ENCODE data around the gene DDC. TPM values are rescaled to one million over a fixed set of nuclear protein-coding genes. Genes with fewer than 3 reads are reported as not detected.

Gene DDC
- total and polyA plus RNA-seq, 10 donors = 0.03 to 0.55 (median 0.29) TPM; not detected in 4

GRCh38 chr7:50512384-50512783 lies 52.8 kb downstream of the DDC start:
- peaks cover 0 to 6% (median 0%) of the 10 kb centered on the region in 8 donors for H3K9me3 ChIP-seq
- H3K36me3 ChIP-seq = no peaks in the 10 kb centered on the region
- peak; percentile 36 for DNase-seq
- peaks cover 0 to 9% (median 0%) of the 10 kb centered on the region in 7 donors for H3K27me3 ChIP-seq (replicated peaks in 1 of 7)
- H3K4me1 ChIP-seq = no peaks in the 10 kb centered on the region
- no peak overlapping the region for H3K27ac ChIP-seq
- H3K4me3 ChIP-seq = no peak overlapping the region
- intact Hi-C loops (cut with DNase I; ENCODE audit: low total_unique reads) = no loop called here
- TF ChIP-seq POLR2A (IDR thresholded peaks at IDR 0.05) = no peak
- TF ChIP-seq CTCF (IDR thresholded peaks at IDR 0.05 in 8 of 11, conservative IDR thresholded peaks at IDR 0.05 in 3 of 11) = no peak
- no peak for TF ChIP-seq POLR2AphosphoS5 (IDR thresholded peaks at IDR 0.05)

GRCh38 chr7:50509459-50509858 lies 55.7 kb downstream of the DDC start:
- Histone ChIP-seq H3K27ac (no peak overlapping the region), H3K4me1 (no peaks in the 10 kb centered on the region), H3K27me3 (replicated peaks in 1 of 7) (peaks cover 0 to 9% (median 0%) of the 10 kb centered on the region in 7 donors), H3K4me3 (no peak overlapping the region), H3K9me3 (no peaks in the 10 kb centered on the region), H3K36me3 (no peaks in the 10 kb centered on the region)
- TF ChIP-seq POLR2A (IDR thresholded peaks at IDR 0.05) (no peak), POLR2AphosphoS5 (IDR thresholded peaks at IDR 0.05) (no peak), CTCF (IDR thresholded peaks at IDR 0.05 in 8 of 11, conservative IDR thresholded peaks at IDR 0.05 in 3 of 11) (no peak)
- 68 to 90% (median 85%) methylated on average over 2 of the region's 2 CpGs for WGBS, 5 donors
- no peak for DNase-seq
- intact Hi-C loops (cut with DNase I; ENCODE audit: low total_unique reads) = no loop called here

- no peak overlapping the region for H3K27ac ChIP-seq
- WGBS, 5 donors = 70 to 89% (median 84%) methylated on average over 5 of the region's 5 CpGs
- H3K4me1 ChIP-seq = no peaks in the 10 kb centered on the region
Measured at GRCh38 chr7:50508471-50508943, 56.7 kb downstream of the DDC start.

More at GRCh38 chr7:50508471-50508943, 56.7 kb downstream of the DDC start:
- peaks cover 0 to 9% (median 0%) of the 10 kb centered on the region in 7 donors for H3K27me3 ChIP-seq (replicated peaks in 1 of 7)
- no peak for TF ChIP-seq CTCF (IDR thresholded peaks at IDR 0.05 in 8 of 11, conservative IDR thresholded peaks at IDR 0.05 in 3 of 11)
- TF ChIP-seq POLR2AphosphoS5 (IDR thresholded peaks at IDR 0.05) = no peak
- no peak for TF ChIP-seq POLR2A (IDR thresholded peaks at IDR 0.05)
- no peaks in the 10 kb centered on the region for H3K9me3 ChIP-seq
- no peak overlapping the region for H3K4me3 ChIP-seq
- intact Hi-C loops (cut with DNase I; ENCODE audit: low total_unique reads) = no loop called here
- H3K36me3 ChIP-seq = no peaks in the 10 kb centered on the region
- DNase-seq = no peak
